ENCODE data around the gene USP25.

Gene USP25

GRCh38 chr21:15761507-15762100 lies 31.8 kb downstream of the USP25 start:
- no peak for TF ChIP-seq CTCF (conservative IDR thresholded peaks at IDR 0.05; ENCODE audit: low read length)
- no peak for DNase-seq (ENCODE audit: low read depth)

GRCh38 chr21:15763359-15763758 lies 33.6 kb downstream of the USP25 start:
- TF ChIP-seq CTCF (conservative IDR thresholded peaks at IDR 0.05; ENCODE audit: low read length) = no peak
- DNase-seq (ENCODE audit: low read depth) = no peak
- no peak overlapping the region for H3K4me3 ChIP-seq (ENCODE audit: low read length)

More at GRCh38 chr21:15761507-15762100, 31.8 kb downstream of the USP25 start:
- H3K4me3 ChIP-seq (ENCODE audit: low read length) = no peak overlapping the region

GRCh38 chr21:15764878-15765277 lies 35.1 kb downstream of the USP25 start:
- DNase-seq (ENCODE audit: low read depth) = no peak
- no peak for TF ChIP-seq CTCF (conservative IDR thresholded peaks at IDR 0.05; ENCODE audit: low read length)
- H3K4me3 ChIP-seq (ENCODE audit: low read length) = no peak overlapping the region

DNA sequence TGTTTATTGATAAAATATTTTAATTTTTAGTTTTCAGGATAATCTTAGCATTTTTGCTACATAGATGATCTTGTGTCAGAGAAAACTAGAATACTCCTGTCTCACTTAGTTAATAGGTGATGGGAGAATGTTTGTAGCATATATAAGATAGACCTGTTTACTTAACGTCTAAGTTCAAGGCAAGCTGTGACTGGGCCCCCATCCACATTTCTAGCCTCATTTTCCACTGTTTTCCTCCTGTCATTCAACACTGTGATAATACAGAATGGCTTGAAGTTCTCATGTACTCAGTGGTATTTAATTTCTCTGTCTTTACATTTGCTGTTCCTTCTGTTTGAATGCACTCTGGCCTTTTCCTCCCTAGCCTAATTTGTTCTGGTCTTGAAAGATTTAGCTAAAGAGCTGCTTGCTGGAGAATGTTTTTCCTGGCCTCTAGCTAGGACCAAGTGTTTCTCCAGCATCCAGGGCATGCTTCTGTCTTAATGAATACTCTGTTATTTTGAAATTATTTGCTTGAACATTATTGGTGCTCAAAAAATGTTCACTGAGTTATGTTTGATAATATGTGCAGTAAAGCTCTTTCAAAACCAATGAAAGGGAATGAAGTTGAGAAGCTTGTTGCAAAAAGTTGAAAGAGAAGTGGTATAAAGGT lies 37.3 kb downstream of the USP25 start:
- no peak for DNase-seq (ENCODE audit: low read depth)

DNA sequence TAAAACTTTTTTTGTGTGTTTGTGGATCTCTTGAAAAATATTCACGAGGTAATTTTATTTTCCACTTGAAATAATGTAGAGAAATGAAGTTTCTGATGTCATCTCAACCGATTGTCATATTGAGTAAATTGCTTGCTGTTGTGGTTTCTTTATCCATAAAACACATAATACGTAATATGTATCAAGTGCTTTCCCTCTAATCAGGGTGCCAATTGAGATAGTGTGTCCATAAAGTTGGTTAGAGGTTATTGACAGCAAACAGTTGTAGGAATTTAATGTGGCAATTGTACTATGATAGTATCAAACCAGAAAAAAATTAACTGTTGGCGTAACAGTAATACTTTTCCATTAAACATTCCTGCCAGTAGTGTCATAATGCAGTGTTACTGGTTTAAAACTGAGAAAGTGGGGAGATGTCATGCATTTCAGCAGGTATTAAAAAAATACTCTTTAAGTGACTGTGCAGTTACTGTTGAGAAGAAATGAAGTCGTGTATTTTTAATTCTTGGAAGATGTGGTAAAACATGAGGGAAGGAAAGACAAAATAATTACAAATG lies 38.3 kb downstream of the USP25 start:
- no peak overlapping the region for H3K4me3 ChIP-seq (ENCODE audit: low read length)
- no peak for DNase-seq (ENCODE audit: low read depth)
- no peak for TF ChIP-seq CTCF (conservative IDR thresholded peaks at IDR 0.05; ENCODE audit: low read length)

More for the DNA sequence above, 37.3 kb downstream of the USP25 start:
- TF ChIP-seq CTCF (conservative IDR thresholded peaks at IDR 0.05; ENCODE audit: low read length) = no peak
- no peak overlapping the region for H3K4me3 ChIP-seq (ENCODE audit: low read length)

DNA sequence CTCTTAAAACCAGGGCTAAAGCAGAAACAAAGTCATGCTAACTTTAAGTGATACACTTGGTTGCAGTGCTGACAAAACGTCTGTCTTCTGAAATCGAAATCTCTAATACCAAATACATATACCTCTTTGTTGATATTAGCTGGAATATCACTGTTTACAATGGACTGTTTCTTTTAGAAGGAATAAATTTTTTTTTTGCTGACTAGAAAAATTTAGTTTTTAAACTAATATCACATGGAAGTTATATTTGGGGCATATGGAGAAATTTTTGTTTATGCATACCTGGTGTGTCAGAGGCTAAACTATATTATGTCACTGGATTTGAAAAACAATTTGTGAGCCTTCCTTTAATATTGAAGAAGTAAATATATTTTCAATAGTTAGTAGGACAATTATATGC lies 39.1 kb downstream of the USP25 start:
- H3K4me3 ChIP-seq (ENCODE audit: low read length) = no peak overlapping the region
- TF ChIP-seq CTCF (conservative IDR thresholded peaks at IDR 0.05; ENCODE audit: low read length) = no peak
- DNase-seq (ENCODE audit: low read depth) = no peak

DNA sequence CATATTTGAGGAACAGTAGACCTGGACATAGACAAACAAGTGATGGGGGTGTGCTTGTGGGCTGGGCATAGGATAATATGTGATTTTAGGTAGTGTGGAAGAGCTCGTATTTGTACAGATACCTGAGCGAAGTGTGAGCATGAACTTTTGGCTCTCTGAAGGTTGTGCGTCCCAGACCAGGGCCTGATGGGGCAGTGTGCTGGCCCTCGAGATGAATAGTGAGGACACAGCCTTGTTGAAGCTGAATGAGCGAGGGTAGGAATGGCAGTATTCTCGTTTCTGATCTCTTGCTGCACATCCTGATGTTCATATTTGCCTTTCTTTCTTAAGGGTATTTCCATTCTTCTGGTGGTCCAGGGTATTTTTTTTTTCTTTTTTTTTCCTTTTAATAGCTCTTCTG lies 41.5 kb downstream of the USP25 start:
- no peak for DNase-seq (ENCODE audit: low read depth)
- no peak for TF ChIP-seq CTCF (conservative IDR thresholded peaks at IDR 0.05; ENCODE audit: low read length)
- H3K4me3 ChIP-seq (ENCODE audit: low read length) = no peak overlapping the region
